Neutrophil (primary cell): ENCODE measurements around the gene RBM18.

Experiments
- H3K27ac ChIP-seq: fragments of 200-600 bp; sonication (generic); 2 replicates; pipeline ENCODE4 v1.5.1; 2016; ENCODE audit warnings: mild to moderate bottlenecking, moderate library complexity
- H3K27me3 ChIP-seq: fragments of 200-600 bp; sonication (generic); 2 replicates; pipeline ENCODE4 v1.6.0; 2016; ENCODE audit warnings: mild to moderate bottlenecking
- H3K36me3 ChIP-seq: fragments of 200-600 bp; sonication (generic); 2 replicates; pipeline ENCODE4 v1.5.1; 2017
- H3K4me1 ChIP-seq, 2 experiments: fragments of 200-600 bp in 1 of 2; sonication (generic) in 1 of 2; 1 replicate in 1 of 2; 2 replicates in 1 of 2; pipeline versions ENCODE4 v1.5.1 to v1.6.1; 2013 to 2016; ENCODE audit warnings: low read depth in 1 of 2, low read length in 1 of 2, mild to moderate bottlenecking in 1 of 2, moderate library complexity in 1 of 2; ENCODE audit not compliant: control insufficient read depth in 1 of 2, insufficient read depth in 1 of 2
- H3K4me3 ChIP-seq, 2 experiments: fragments of 200-600 bp in 1 of 2; sonication (generic) in 1 of 2; 1 replicate in 1 of 2; 2 replicates in 1 of 2; pipeline ENCODE4 v1.5.1; 2013 to 2016; ENCODE audit warnings: low read depth in 1 of 2, low read length in 1 of 2, mild to moderate bottlenecking in 1 of 2, moderate library complexity in 1 of 2
- H3K9me3 ChIP-seq: fragments of 200-600 bp; sonication (generic); 2 replicates; pipeline ENCODE4 v1.5.1; 2016
- CTCF ChIP-seq: fragments of 200-600 bp; sonication (generic); IDR thresholded peaks from 2 replicates; pipeline ENCODE4 v1.5.1; 2016; ENCODE audit warnings: antibody characterized with exemption

The RBM18 gene

DNA sequence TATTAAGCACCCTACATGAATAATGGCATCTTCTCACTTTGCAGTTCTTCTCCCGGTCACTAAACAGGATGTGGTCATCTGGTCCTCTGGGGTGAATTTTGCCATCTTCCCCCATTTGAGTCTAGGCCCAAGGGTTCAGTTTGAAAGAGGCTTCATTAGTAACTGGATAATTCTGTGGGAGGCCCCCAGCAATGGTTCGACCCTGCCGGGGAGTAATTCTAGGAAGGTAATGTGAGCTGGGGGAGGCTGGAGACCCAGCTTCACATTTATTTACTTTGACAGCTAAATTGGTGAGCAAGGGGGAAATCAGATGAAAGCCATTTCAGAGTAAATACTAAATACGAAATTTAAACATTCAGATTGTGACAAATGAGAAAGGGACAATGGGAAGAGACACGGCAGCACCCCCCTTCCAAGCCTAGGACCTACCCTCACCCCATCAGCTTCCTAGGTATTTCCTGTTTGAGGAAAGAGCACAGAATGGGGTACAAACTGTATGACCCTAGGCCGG lies 31.8 kb downstream of the RBM18 start:
- no peaks in the 10 kb centered on the region for H3K9me3 ChIP-seq
- TF ChIP-seq CTCF, result no peak
- H3K27ac ChIP-seq, result no peak overlapping the region
- H3K4me3 ChIP-seq, result no peak overlapping the region
- H3K27me3 ChIP-seq, result peaks cover 67% of the 10 kb centered on the region
- peaks cover 0 to 7% of the 10 kb centered on the region in 2 experiments for H3K4me1 ChIP-seq
- no peaks in the 10 kb centered on the region for H3K36me3 ChIP-seq

- Histone ChIP-seq H3K9me3 (no peaks in the 10 kb centered on the region), H3K27me3 (peaks cover 99% of the 10 kb centered on the region)
- TF ChIP-seq CTCF, result no peak
Observed at GRCh38 chr9:122229485-122229837, 35.2 kb downstream of the RBM18 start.

GRCh38 chr9:122228568-122229484 lies 35.8 kb downstream of the RBM18 start, which contains the start of gene LHX6:
Gene LHX6, minus strand, starts transcription at chr9:122228957. Its CDS starts 217 bp downstream, at chr9:122228740.
- Histone ChIP-seq H3K36me3 (no peaks in the 10 kb centered on the region), H3K27ac (no peak within 1 kb of the TSS), H3K9me3 (no peaks in the 10 kb centered on the region), H3K4me1 (peaks cover 0 to 7% of the 10 kb centered on the region in 2 experiments), H3K27me3 (peaks cover 99% of the 10 kb centered on the region), H3K4me3 (peak within 1 kb of the TSS in 1 of 2 experiments; percentile 2)
- TF ChIP-seq CTCF, result no peak

More at GRCh38 chr9:122229485-122229837, 35.2 kb downstream of the RBM18 start:
- Histone ChIP-seq H3K4me3 (no peak overlapping the region), H3K36me3 (no peaks in the 10 kb centered on the region), H3K4me1 (peaks cover 0 to 7% of the 10 kb centered on the region in 2 experiments), H3K27ac (no peak overlapping the region)

- H3K27me3 ChIP-seq, result peaks cover 99% of the 10 kb centered on the region
Observed at GRCh38 chr9:122228191-122228567, 36.5 kb downstream of the RBM18 start.

GRCh38 chr9:122227575-122227900 lies 37.1 kb downstream of the RBM18 start:
- no peak overlapping the region for H3K4me3 ChIP-seq
- no peak overlapping the region for H3K27ac ChIP-seq
- H3K27me3 ChIP-seq, result peaks cover 100% of the 10 kb centered on the region
- no peaks in the 10 kb centered on the region for H3K9me3 ChIP-seq
- peaks cover 0 to 7% of the 10 kb centered on the region in 2 experiments for H3K4me1 ChIP-seq
- no peak for TF ChIP-seq CTCF
- no peaks in the 10 kb centered on the region for H3K36me3 ChIP-seq

More at GRCh38 chr9:122228191-122228567, 36.5 kb downstream of the RBM18 start:
- TF ChIP-seq CTCF, result no peak
- Histone ChIP-seq H3K4me1 (peaks cover 0 to 7% of the 10 kb centered on the region in 2 experiments), H3K9me3 (no peaks in the 10 kb centered on the region), H3K4me3 (peak overlapping the region in 1 of 2 experiments; percentile 2), H3K27ac (no peak overlapping the region), H3K36me3 (no peaks in the 10 kb centered on the region)
